ENCODE measurements around the gene SCUBE1.

The SCUBE1 gene

DNA sequence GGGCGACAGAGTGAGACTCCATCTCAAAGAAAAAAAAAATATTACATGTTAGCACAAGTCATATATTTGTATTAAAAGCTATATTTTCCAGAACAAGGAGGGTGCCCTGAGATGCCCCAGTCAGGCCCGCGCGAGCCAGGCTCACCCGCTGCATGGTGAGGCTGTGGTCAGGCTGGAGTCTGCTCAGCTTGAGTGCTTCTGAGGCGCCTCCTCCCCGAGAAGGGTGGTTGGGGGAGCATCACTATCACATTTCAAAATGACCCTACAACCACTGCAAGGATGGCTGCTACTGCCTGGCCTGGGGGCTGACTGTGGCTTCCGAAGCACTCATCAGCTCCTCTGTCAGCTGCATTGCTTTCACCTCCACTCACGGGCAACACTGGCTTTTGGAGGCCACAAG, 77.1 kb downstream of the SCUBE1 start (continued):
- TF ChIP-seq PPARA (CRISPR knock-in tag; IDR thresholded peaks at IDR 0.05; ENCODE audit: borderline replicate concordance) (no peak), RARB (CRISPR knock-in tag; IDR thresholded peaks at IDR 0.05) (no peak)

- peak; percentile 68 for ATAC-seq
Observed at GRCh38 chr22:43263645-43264514, 79.3 kb downstream of the SCUBE1 start.

DNA sequence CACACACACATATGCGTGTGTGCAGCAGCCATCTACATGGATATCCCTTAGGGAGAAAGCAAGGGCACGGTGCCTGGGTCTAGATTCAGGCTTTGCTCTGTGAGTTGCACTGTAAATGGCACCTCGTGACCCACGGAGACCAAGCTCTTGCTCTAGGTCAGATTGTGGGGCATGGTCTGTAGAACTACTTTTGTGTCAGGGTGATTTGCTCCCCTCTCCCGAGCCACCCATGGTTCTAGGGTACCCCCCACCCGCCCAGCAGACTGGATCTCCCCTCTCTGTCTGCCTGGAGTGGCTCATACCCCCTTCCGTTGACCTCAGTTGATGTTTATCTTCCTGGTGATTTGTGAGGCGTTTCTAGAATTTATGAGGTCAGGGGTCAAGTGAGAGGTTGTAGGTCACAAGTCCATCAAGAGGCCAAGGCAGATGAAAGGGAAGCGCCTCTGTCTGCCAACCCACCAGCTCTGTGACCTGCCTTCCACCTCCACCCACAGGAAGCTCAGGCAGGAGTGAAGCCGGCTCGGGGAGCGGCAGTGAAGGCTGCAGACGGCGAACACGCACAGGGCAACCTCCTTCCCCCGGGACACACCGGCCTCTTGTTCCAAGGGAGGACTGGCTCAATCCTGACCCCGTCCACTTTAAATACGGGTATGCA, 80.1 kb downstream of the SCUBE1 start:
- ATAC-seq = no peak
- no peak for TF ChIP-seq GLIS3 (CRISPR knock-in tag; IDR thresholded peaks at IDR 0.05)
- TF ChIP-seq, protein P1, sequence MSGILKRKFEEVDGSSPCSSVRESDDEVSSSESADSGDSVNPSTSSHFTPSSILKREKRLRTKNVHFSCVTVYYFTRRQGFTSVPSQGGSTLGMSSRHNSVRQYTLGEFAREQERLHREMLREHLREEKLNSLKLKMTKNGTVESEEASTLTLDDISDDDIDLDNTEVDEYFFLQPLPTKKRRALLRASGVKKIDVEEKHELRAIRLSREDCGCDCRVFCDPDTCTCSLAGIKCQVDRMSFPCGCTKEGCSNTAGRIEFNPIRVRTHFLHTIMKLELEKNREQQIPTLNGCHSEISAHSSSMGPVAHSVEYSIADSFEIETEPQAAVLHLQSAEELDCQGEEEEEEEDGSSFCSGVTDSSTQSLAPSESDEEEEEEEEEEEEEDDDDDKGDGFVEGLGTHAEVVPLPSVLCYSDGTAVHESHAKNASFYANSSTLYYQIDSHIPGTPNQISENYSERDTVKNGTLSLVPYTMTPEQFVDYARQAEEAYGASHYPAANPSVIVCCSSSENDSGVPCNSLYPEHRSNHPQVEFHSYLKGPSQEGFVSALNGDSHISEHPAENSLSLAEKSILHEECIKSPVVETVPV (CRISPR knock-in tag; IDR thresholded peaks at IDR 0.05) = no peak
- TF ChIP-seq SNAI2 (CRISPR knock-in tag; IDR thresholded peaks at IDR 0.05) = no peak
- TF ChIP-seq ZNF565 (CRISPR knock-in tag; conservative IDR thresholded peaks at IDR 0.05; ENCODE audit: low read depth) = no peak
- no peak for TF ChIP-seq ZC3H10 (CRISPR knock-in tag; IDR thresholded peaks at IDR 0.05)

More at GRCh38 chr22:43263645-43264514, 79.3 kb downstream of the SCUBE1 start:
- TF ChIP-seq SNAI2 (CRISPR knock-in tag; IDR thresholded peaks at IDR 0.05) = no peak
- no peak for TF ChIP-seq TCF4 (CRISPR knock-in tag; IDR thresholded peaks at IDR 0.05; ENCODE audit: borderline replicate concordance)
- no peak for TF ChIP-seq ZNF70 (CRISPR knock-in tag; IDR thresholded peaks at IDR 0.05)
- TF ChIP-seq OSR1 (CRISPR knock-in tag; IDR thresholded peaks at IDR 0.05) = no peak
- no peak for TF ChIP-seq ZFP3 (CRISPR knock-in tag; IDR thresholded peaks at IDR 0.05)
- no peak for TF ChIP-seq PATZ1 (CRISPR knock-in tag; IDR thresholded peaks at IDR 0.05; ENCODE audit: borderline replicate concordance)
- TF ChIP-seq ZNF565 (CRISPR knock-in tag; conservative IDR thresholded peaks at IDR 0.05; ENCODE audit: low read depth) = no peak
- no peak for TF ChIP-seq TOX (CRISPR knock-in tag; IDR thresholded peaks at IDR 0.05; ENCODE audit: borderline replicate concordance)
- TF ChIP-seq ISL1 (CRISPR knock-in tag; IDR thresholded peaks at IDR 0.05) = no peak

DNA sequence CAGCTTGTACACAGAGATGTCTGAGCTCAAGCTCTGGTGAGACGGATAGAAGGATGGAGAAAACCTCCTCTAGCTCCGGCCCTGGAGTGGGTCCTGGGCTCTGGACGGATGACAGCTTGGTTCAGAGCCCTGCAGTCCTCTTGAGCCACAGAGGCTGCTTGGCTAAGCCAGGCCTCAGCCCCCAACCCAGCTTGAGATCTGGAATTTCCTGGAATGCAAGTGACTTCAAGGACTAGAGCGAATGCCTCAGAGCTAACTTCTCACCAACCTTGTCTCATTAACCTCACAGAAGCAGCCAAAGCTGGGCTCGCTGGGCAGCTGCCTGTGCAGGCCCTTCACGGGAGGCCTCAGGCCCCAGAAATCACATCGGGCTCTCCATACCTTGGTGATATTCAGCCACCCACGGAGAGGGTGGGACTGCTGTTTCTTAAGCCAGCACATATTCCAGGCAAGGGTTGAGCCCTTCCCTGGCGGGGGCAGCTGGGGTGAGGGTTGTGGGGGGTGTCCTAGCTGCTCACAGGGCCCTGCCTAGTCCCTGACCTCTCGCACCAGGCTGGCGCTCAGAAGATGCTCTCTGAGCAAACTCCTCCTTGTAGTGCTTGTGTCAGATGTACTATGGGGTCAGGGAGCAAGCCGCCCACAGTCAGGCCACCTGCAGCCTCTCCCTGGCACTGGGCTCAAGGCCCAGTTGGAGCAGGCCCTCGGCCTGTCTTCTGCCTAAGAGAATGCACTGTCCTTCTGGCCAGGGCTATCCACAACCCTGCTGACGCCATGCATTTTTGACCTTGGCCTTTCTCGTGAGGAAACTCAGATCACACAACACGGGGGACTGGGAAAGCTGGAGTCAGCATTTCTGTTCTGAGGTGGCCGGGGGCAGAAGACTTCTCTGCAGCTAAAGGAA, 82.6 kb downstream of the SCUBE1 start:
- no peak for ATAC-seq
- TF ChIP-seq ARNTL (CRISPR knock-in tag; IDR thresholded peaks at IDR 0.05; ENCODE audit: borderline replicate concordance, low read depth) (no peak), CSDC2 (CRISPR knock-in tag; IDR thresholded peaks at IDR 0.05) (no peak), OSR1 (CRISPR knock-in tag; IDR thresholded peaks at IDR 0.05) (no peak), RARB (CRISPR knock-in tag; IDR thresholded peaks at IDR 0.05) (no peak), ESRRG (CRISPR knock-in tag; IDR thresholded peaks at IDR 0.05) (no peak), TCF4 (CRISPR knock-in tag; IDR thresholded peaks at IDR 0.05; ENCODE audit: borderline replicate concordance) (no peak), ZNF70 (CRISPR knock-in tag; IDR thresholded peaks at IDR 0.05) (no peak)
- TF ChIP-seq, protein P2, sequence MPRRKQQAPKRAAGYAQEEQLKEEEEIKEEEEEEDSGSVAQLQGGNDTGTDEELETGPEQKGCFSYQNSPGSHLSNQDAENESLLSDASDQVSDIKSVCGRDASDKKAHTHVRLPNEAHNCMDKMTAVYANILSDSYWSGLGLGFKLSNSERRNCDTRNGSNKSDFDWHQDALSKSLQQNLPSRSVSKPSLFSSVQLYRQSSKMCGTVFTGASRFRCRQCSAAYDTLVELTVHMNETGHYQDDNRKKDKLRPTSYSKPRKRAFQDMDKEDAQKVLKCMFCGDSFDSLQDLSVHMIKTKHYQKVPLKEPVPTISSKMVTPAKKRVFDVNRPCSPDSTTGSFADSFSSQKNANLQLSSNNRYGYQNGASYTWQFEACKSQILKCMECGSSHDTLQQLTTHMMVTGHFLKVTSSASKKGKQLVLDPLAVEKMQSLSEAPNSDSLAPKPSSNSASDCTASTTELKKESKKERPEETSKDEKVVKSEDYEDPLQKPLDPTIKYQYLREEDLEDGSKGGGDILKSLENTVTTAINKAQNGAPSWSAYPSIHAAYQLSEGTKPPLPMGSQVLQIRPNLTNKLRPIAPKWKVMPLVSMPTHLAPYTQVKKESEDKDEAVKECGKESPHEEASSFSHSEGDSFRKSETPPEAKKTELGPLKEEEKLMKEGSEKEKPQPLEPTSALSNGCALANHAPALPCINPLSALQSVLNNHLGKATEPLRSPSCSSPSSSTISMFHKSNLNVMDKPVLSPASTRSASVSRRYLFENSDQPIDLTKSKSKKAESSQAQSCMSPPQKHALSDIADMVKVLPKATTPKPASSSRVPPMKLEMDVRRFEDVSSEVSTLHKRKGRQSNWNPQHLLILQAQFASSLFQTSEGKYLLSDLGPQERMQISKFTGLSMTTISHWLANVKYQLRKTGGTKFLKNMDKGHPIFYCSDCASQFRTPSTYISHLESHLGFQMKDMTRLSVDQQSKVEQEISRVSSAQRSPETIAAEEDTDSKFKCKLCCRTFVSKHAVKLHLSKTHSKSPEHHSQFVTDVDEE (CRISPR knock-in tag; IDR thresholded peaks at IDR 0.05) = no peak
- TF ChIP-seq, protein P1 (CRISPR knock-in tag; IDR thresholded peaks at IDR 0.05) = no peak

All from SK-N-SH treated with all-trans-retinoic acid at 6 μM for 48 hours (cell line).